H9 (cell line): ENCODE data around the gene GCN1. TPM values are rescaled to one million over a fixed set of nuclear protein-coding genes. Genes with fewer than 3 reads are reported as not detected.

ENCODE experiments used
- DNase-seq: peaks from one replicate; pipeline ENCODE4 v3.0.0-alpha.2; 2017
- H2AFZ ChIP-seq: one replicate; pipeline ENCODE4 v1.6.1; 2013; ENCODE audit warnings: mild to moderate bottlenecking, low read length, control low read depth, moderate library complexity
- H2AK5ac ChIP-seq: 2 replicates; pipeline ENCODE4 v1.6.1; 2013; ENCODE audit warnings: low read length, control low read depth, mixed read lengths; ENCODE audit not compliant: insufficient read length
- H2BK120ac ChIP-seq: one replicate; pipeline ENCODE4 v1.6.1; 2013; ENCODE audit warnings: low read depth, mild to moderate bottlenecking, low read length, control low read depth, inconsistent platforms; ENCODE audit not compliant: poor library complexity, severe bottlenecking
- H2BK12ac ChIP-seq: 2 replicates; pipeline ENCODE4 v1.6.1; 2013; ENCODE audit warnings: low read length, control low read depth, mixed read lengths, low read depth; ENCODE audit not compliant: insufficient read length
- H2BK15ac ChIP-seq: 2 replicates; pipeline ENCODE4 v1.6.1; 2013; ENCODE audit warnings: low read depth, low read length, control low read depth
- H2BK20ac ChIP-seq: one replicate; pipeline ENCODE4 v1.6.1; 2013; ENCODE audit warnings: low read depth, mild to moderate bottlenecking, low read length, control low read depth, inconsistent platforms; ENCODE audit not compliant: poor library complexity, severe bottlenecking
- H2BK5ac ChIP-seq: 2 replicates; pipeline ENCODE4 v1.6.1; 2013; ENCODE audit warnings: low read length, control low read depth, mixed read lengths; ENCODE audit not compliant: insufficient read length
- H3K14ac ChIP-seq: 2 replicates; pipeline ENCODE4 v1.6.1; 2013; ENCODE audit warnings: low read length, control low read depth; ENCODE audit not compliant: insufficient read depth
- H3K18ac ChIP-seq: 2 replicates; pipeline ENCODE4 v1.6.1; 2013; ENCODE audit warnings: low read depth, mild to moderate bottlenecking, mixed read lengths, low read length, control low read depth; ENCODE audit not compliant: insufficient read length
- H3K23ac ChIP-seq: 2 replicates; pipeline ENCODE4 v1.6.1; 2013; ENCODE audit warnings: low read length, control low read depth, mixed read lengths, low read depth; ENCODE audit not compliant: insufficient read length
- H3K23me2 ChIP-seq: 2 replicates; pipeline ENCODE4 v1.6.1; 2013; ENCODE audit warnings: low read depth, mild to moderate bottlenecking, mixed read lengths, low read length, control low read depth; ENCODE audit not compliant: insufficient read length, poor library complexity, severe bottlenecking
- H3K27ac ChIP-seq: 2 replicates; pipeline ENCODE4 v1.5.1; 2013; ENCODE audit warnings: low read length, control low read depth, mixed read lengths, low read depth; ENCODE audit not compliant: insufficient read length
- H3K27me3 ChIP-seq: 2 replicates; pipeline ENCODE4 v1.6.1; 2013; ENCODE audit warnings: low read length, control low read depth, inconsistent platforms; ENCODE audit not compliant: insufficient read depth
- H3K4ac ChIP-seq: 2 replicates; pipeline ENCODE4 v1.6.1; 2013; ENCODE audit warnings: low read depth, mild to moderate bottlenecking, control low read depth, inconsistent platforms, low read length, moderate library complexity
- H3K4me1 ChIP-seq: 2 replicates; pipeline ENCODE4 v1.6.1; 2013; ENCODE audit warnings: low read length, control low read depth, inconsistent platforms; ENCODE audit not compliant: insufficient read depth
- H3K4me2 ChIP-seq: 2 replicates; pipeline ENCODE4 v1.6.1; 2013; ENCODE audit warnings: low read length, control low read depth, mixed read lengths; ENCODE audit not compliant: insufficient read length, insufficient read depth
- H3K56ac ChIP-seq: 2 replicates; pipeline ENCODE4 v1.6.1; 2013; ENCODE audit warnings: low read depth, mild to moderate bottlenecking, mixed read lengths, low read length, control low read depth; ENCODE audit not compliant: insufficient read length
- H3K79me1 ChIP-seq: 2 replicates; pipeline ENCODE4 v1.6.1; 2013; ENCODE audit warnings: low read depth, mild to moderate bottlenecking, moderate library complexity, low read length, control low read depth, inconsistent platforms; ENCODE audit not compliant: insufficient read depth, poor library complexity, severe bottlenecking
- H3K79me2 ChIP-seq: 2 replicates; pipeline ENCODE4 v1.6.1; 2013; ENCODE audit warnings: low read length, control low read depth, inconsistent platforms; ENCODE audit not compliant: insufficient read depth
- H3K9ac ChIP-seq: 2 replicates; pipeline ENCODE4 v1.6.1; 2013; ENCODE audit warnings: low read length, control low read depth, mixed read lengths; ENCODE audit not compliant: insufficient read length; ENCODE audit errors: extremely low read depth
- H3K9me3 ChIP-seq: one replicate; pipeline ENCODE4 v1.6.1; 2013; ENCODE audit warnings: low read depth, low read length, inconsistent platforms; ENCODE audit not compliant: control insufficient read depth
- H3T11ph ChIP-seq: one replicate; pipeline ENCODE4 v1.6.1; 2013; ENCODE audit warnings: mild to moderate bottlenecking, low read length, control low read depth, inconsistent platforms
- H4K20me1 ChIP-seq: one replicate; pipeline ENCODE4 v1.6.1; 2013; ENCODE audit not compliant: control insufficient read depth, insufficient read length, insufficient read depth
- H4K5ac ChIP-seq: 2 replicates; pipeline ENCODE4 v1.6.1; 2013; ENCODE audit warnings: low read depth, mild to moderate bottlenecking, mixed read lengths, low read length, control low read depth; ENCODE audit not compliant: insufficient read length
- H4K8ac ChIP-seq: replicated peaks from 2 replicates; pipeline ENCODE4 v1.6.1; 2013; ENCODE audit warnings: low read length, control low read depth, mixed read lengths, low read depth; ENCODE audit not compliant: insufficient read length
- H4K91ac ChIP-seq: 2 replicates; pipeline ENCODE4 v1.6.1; 2013; ENCODE audit warnings: low read depth, mild to moderate bottlenecking, moderate library complexity, mixed read lengths, low read length, control low read depth; ENCODE audit not compliant: insufficient read length
- H3K27ac Mint-ChIP-seq, 3 experiments: 2 replicates in 2 of 3; 3 replicates in 1 of 3; pipeline ENCODE4 v1.8.0; 2020 to 2021; ENCODE audit warnings: mixed read lengths in 3 of 3, mild to moderate bottlenecking in 1 of 3, moderate library complexity in 1 of 3
- H3K27me3 Mint-ChIP-seq: 2 replicates; pipeline ENCODE4 v1.8.0; 2021; ENCODE audit warnings: low read depth, mild to moderate bottlenecking, moderate library complexity, mixed read lengths
- H3K36me3 Mint-ChIP-seq, 3 experiments: 2 replicates in 2 of 3; 3 replicates in 1 of 3; pipeline ENCODE4 v1.8.0; 2020 to 2021; ENCODE audit warnings: low read depth in 3 of 3, mixed read lengths in 3 of 3; ENCODE audit not compliant: insufficient read depth in 1 of 3
- H3K4me1 Mint-ChIP-seq, 2 experiments: 2 replicates each; pipeline ENCODE4 v1.8.0; 2020; ENCODE audit warnings: mixed read lengths in 2 of 2
- H3K4me3 Mint-ChIP-seq, 2 experiments: 2 replicates in 1 of 2; 3 replicates in 1 of 2; pipeline ENCODE4 v1.8.0; 2020 to 2021; ENCODE audit warnings: mild to moderate bottlenecking in 2 of 2, mixed read lengths in 2 of 2, moderate library complexity in 1 of 2
- H3K9me3 Mint-ChIP-seq, 2 experiments: 2 replicates in 1 of 2; 3 replicates in 1 of 2; pipeline ENCODE4 v1.8.0; 2020; ENCODE audit warnings: mild to moderate bottlenecking in 2 of 2, mixed read lengths in 2 of 2, moderate library complexity in 1 of 2
- CTCF ChIP-seq: fragments of 200-600 bp; sonication (generic); conservative IDR thresholded peaks from 3 replicates; pipeline ENCODE4 v1.8.0; 2021; ENCODE audit warnings: antibody characterized with exemption, mild to moderate bottlenecking
- WGBS: extraction: QIAGEN DNeasy Blood & Tissue Kit; methylation state at CpG from one replicate; pipeline ENCODE4 v1.1.7; 2013; ENCODE audit warnings: missing lambda C conversion rate, low lambda C conversion rate, mixed read lengths; ENCODE audit not compliant: insufficient read length; ENCODE audit errors: extremely low coverage; 5-methylcytosine and 5-hydroxymethylcytosine counted together
- total RNA-seq: library from RNA; stranded (reverse); gene quantifications from 2 replicates; pipeline ENCODE4 v1.2.1, GENCODE V29; 2021

Gene GCN1
- total RNA-seq, 1 experiment from 2014 or later = 137 TPM

GRCh38 chr12:120156315-120157259 is 37.9 kb downstream of the GCN1 start:
- Histone ChIP-seq H2BK5ac (no peak overlapping the region), H2BK12ac (no peak overlapping the region), H4K8ac (no peak overlapping the region), H3K18ac (no peak overlapping the region), H4K5ac (no peak overlapping the region), H2BK120ac (no peak overlapping the region), H4K20me1 (peaks cover 2% of the 10 kb centered on the region), H3K23me2 (no peaks in the 10 kb centered on the region), H3K79me1 (no peaks in the 10 kb centered on the region), H3K79me2 (no peaks in the 10 kb centered on the region), H3T11ph (no peak overlapping the region), H3K4me1 (no peaks in the 10 kb centered on the region), H3K23ac (no peak overlapping the region), H3K9me3 (no peaks in the 10 kb centered on the region), H3K14ac (no peak overlapping the region), H2BK20ac (no peak overlapping the region), H3K4me2 (no peak overlapping the region), H3K9ac (no peak overlapping the region), H3K4ac (no peak overlapping the region), H3K27me3 (no peaks in the 10 kb centered on the region), H3K27ac (no peak overlapping the region), H2AK5ac (no peak overlapping the region), H2AFZ (no peak overlapping the region), H2BK15ac (no peak overlapping the region), H3K56ac (no peak overlapping the region), H4K91ac (no peak overlapping the region)
- no peaks in the 10 kb centered on the region for H3K9me3 Mint-ChIP-seq
- H3K27me3 Mint-ChIP-seq = no peaks in the 10 kb centered on the region
- H3K4me3 Mint-ChIP-seq = no peak overlapping the region
- no CpG with 5 or more reads among the region's 22 CpGs for WGBS
- TF ChIP-seq CTCF = no peak
- H3K36me3 Mint-ChIP-seq = peaks cover 66 to 95% (median 89%) of the 10 kb centered on the region in 3 experiments
- DNase-seq = no peak
- H3K27ac Mint-ChIP-seq = 0 out of 7 replicates have a peak overlapping the region, but pooled peaks of 1 of the 3 experiments have one; percentile 35
- H3K4me1 Mint-ChIP-seq = no peaks in the 10 kb centered on the region
